GM13976 (cell line): ENCODE results near the gene NRSN2.
A peak's percentile ranks its signal among the peaks of the same experiment; 100 is the strongest.

Experiments used
- DNase-seq: peaks from one replicate; pipeline ENCODE4 v3.0.0; 2012; ENCODE audit warnings: low spot score
- in situ Hi-C: fragments of 300-500 bp; cut with MboI; formaldehyde crosslinking; loops from one replicate; pipeline ENCODE4 v1.12.0; 2022; ENCODE audit warnings: low sequenced_read_pairs, mixed read lengths, inconsistent platforms; ENCODE audit not compliant: unreplicated experiment
- TF ChIP-seq, protein P1 (sequence below): IDR thresholded peaks from 2 replicates; pipeline ENCODE4 v1.5.1; 2012; ENCODE audit warnings: borderline replicate concordance, mild to moderate bottlenecking; ENCODE audit not compliant: insufficient read depth; ENCODE audit errors: extremely low read depth, missing control alignments, control extremely low read depth

NRSN2 gene

DNA sequence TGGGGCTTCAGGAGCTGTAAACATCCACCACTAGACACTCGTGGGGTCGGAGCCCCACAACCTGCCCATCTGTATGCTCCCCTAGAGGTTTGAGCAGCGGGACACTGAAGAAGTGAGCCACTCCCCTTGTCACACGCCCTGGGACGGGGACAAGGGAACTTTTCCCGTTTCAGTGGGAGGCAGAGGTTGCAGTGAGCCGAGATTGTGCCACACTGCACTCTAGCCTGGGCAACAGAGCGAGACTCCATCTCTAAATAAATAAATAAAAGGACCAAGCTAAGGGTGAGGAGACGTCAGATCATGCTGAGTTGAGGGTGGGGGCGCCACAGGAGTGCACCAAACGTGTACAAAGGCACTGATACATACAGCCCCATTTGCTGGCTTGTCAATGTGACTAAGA lies 41.2 kb upstream of the NRSN2 start:
- TF ChIP-seq, protein P1, sequence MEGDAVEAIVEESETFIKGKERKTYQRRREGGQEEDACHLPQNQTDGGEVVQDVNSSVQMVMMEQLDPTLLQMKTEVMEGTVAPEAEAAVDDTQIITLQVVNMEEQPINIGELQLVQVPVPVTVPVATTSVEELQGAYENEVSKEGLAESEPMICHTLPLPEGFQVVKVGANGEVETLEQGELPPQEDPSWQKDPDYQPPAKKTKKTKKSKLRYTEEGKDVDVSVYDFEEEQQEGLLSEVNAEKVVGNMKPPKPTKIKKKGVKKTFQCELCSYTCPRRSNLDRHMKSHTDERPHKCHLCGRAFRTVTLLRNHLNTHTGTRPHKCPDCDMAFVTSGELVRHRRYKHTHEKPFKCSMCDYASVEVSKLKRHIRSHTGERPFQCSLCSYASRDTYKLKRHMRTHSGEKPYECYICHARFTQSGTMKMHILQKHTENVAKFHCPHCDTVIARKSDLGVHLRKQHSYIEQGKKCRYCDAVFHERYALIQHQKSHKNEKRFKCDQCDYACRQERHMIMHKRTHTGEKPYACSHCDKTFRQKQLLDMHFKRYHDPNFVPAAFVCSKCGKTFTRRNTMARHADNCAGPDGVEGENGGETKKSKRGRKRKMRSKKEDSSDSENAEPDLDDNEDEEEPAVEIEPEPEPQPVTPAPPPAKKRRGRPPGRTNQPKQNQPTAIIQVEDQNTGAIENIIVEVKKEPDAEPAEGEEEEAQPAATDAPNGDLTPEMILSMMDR, result no peak
- no peak for DNase-seq
- in situ Hi-C loops, result no loop called here

DNA sequence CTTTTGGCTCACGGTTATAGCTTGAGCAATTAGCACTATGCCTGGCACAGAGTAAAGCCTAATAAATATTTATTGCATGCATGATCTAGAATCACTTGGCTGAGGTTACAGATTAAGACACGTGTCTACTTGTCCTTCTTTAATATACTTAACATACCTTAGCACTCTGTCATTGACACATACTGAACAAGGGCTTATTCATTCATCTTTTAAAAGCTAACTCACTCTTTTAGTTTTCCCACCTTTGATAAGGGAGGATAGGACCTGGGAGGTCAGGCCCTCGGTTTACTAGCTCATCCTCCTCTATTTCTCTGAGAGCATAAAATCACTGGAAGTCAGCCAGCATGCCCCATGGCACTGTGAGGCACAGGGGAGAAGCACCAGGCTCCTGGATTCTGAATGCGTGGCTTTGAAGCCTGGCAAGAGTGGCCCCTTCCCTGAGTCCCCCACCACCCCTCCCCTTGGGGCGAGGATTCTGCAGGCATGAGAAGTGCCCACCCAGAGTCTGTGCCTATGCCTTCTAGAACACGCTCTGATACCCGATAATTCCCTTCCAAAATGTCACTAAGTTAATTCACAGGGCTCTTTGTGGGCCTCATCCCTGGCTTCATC lies 38.4 kb upstream of the NRSN2 start:
- no peak for DNase-seq
- in situ Hi-C loops, result no loop called here
- TF ChIP-seq, protein P1, result no peak

DNA sequence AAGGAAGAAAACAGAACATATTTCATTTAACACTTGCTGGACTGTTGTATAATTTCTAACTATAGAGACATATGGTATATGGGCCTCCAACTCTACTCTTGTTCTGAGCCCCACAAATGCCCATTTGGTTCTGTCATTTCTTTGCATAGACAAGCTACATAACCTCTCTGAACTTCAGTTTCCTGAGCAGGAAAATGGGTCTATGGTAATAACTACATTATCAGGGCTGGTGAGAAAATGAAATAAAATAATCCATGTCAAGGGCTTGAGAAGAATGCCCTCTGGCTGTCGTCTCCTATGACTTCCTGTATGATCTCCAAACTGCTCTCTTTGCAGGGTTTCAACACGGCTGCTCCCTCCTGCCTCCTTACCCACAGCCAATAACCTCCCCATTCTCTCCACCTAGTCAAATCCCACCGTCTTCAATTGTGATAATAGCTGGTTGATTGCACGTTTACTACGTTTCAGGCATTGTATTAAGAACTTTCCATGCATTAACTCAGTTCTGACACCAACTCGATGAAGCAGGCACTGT lies 37.5 kb upstream of the NRSN2 start:
- no peak for DNase-seq
- TF ChIP-seq, protein P1, result no peak
- in situ Hi-C loops, result no loop called here

DNA sequence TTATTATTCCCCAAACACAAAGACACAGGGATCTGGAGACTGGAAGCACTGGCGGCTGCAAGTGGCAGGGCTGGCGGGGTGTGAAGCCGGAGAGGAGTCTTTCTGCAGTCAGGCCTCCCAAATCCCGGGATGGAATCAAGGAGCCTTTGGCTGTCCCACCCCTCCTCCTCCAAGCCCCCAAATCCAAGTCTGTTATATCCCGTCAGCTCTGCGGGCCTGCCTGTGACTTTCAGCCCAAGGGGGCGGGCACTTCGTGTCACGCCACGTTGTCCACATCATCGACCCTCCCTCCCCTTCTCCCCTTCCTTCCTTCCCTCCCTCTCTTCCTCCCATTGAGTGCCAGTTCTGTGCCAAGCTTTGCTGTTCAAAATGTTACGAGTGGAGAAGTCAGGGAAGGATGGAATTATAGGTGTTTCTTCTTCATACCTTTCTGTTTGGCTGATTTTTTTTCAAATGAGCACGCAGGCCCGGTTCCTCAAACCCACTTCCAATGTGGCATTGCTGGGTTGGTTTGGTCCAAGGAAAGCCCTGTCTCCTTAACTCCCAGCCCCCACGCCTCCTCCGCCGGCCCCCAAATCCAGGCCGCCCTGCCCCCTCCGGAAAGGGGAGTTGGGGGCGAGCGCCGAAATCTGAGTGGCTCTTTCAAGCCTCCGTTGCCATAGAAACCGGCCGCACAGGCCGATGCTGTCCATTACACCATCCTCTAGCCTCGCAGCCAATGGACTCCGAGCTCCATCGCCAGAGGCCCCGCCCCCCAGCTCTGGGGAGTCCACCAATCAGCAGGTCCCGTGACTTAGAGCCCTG lies 36.9 kb upstream of the NRSN2 start:
- peak; percentile 95 for DNase-seq
- in situ Hi-C loops, result no loop called here
- TF ChIP-seq, protein P1, result no peak

DNA sequence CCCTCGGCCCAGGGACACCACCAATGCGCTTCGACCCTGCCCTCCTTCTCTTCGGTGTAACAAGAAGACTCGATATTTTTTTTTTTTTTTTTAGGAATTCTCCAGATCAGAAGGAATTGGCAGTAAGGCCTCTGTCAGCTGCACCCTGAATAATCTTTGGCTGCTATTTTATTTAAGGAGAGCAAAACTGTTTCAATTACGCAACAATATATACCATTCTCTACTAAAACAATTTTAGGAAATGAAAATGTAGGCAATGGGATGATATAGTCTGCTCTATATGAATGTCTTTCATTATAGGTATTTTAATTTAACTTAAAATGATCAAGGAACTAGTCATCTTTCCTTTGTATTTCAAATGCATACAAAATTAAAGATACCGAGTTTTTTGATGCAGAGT lies 36.3 kb upstream of the NRSN2 start:
- no peak for DNase-seq
- TF ChIP-seq, protein P1, result no peak
- in situ Hi-C loops, result no loop called here

DNA sequence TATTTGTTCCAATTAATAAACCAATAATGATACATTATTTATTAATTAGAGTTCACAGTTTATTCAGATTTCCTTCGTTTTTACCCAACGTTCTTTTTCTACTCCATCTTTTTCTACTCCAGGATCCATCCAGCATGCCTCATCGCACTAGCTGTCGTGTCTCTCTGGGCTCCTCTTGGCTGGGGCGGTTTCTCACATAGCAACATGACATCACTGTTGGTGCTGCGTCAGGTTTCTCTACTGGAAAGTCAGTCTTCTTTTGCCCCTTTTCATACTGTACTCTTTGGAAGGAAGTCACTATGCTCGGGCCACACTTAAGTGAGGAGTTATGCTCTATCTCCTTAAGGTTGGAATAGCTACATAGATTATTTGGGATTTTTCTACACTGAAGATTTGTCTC lies 35.3 kb upstream of the NRSN2 start:
- no peak for DNase-seq
- in situ Hi-C loops, result no loop called here
- TF ChIP-seq, protein P1, result no peak

DNA sequence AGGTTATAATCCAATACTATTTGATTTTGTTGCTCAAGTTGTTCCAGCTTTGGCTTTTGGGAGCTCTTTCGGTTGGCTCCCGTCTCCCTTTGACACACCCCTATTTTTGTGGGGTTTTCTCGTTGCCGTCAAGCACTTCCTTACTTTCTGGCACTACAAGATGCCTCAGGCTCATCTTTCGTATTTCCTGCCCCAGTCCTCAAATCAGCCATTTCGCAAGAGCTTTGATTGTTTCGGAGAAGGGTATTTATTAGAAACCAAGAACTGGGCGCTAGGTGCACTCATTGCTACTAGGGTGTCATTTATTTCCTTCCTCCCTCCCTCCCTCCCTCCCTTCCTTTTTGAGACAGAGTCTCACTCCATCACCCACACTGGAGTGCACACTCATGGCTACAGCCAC lies 34.8 kb upstream of the NRSN2 start:
- in situ Hi-C loops, result no loop called here
- DNase-seq, result no peak
- TF ChIP-seq, protein P1, result no peak
